Loucy (cell line): Measurements from ENCODE around the gene VPS37B.

ENCODE experiments used
- EZH2phosphoT487 ChIP-seq: fragments of 200-600 bp; IDR thresholded peaks from 2 replicates; pipeline ENCODE4 v1.6.1; 2018; ENCODE audit warnings: antibody characterized with exemption, mild to moderate bottlenecking, moderate library complexity, borderline replicate concordance
- TF ChIP-seq, protein P1 (sequence below): fragments of 200-600 bp; sonication (generic); conservative IDR thresholded peaks from 2 replicates; pipeline ENCODE4 v1.5.1; 2014; ENCODE audit warnings: mild to moderate bottlenecking, antibody characterized with exemption, low read length

DNA sequence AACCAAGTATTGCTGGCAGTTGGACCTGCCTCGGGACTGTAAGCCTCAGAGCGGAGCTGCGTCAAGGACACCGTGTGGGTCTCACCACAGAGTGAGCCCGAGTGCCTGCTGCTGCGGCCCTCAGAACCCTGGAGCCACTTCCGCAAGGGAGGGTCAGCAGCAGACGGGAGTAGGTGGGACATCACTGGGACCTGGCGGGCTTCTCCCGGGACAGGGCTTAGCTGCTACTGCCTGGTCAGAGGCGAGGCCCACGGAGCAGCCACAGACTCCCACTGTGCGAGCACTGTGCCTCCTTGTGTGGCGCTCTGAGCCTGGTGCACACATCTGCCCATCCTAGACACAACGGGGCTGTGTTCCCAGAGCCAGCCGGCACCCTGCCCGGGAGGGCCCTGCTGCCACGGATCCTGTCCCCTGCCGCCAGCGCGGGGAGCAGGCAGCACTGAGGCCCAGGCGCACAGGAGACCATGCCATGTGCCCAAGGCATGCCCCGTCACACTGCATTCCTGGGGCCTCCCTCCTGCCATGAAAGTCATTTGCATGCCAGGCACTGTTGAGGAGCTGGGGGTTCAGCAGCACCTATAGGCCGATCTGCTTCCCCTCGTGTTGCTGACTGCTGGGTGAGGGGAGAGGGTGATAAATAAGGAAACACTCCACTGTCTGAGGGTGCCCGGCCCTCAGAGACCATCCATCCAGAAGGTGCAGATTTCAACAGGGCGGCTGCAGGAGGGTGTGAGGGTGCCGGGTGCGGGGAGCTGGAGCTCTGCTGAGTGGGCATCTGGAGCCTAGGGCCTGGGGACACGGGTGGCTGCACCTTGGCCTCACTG is 50.7 kb downstream of the VPS37B start:
- TF ChIP-seq, protein P1, sequence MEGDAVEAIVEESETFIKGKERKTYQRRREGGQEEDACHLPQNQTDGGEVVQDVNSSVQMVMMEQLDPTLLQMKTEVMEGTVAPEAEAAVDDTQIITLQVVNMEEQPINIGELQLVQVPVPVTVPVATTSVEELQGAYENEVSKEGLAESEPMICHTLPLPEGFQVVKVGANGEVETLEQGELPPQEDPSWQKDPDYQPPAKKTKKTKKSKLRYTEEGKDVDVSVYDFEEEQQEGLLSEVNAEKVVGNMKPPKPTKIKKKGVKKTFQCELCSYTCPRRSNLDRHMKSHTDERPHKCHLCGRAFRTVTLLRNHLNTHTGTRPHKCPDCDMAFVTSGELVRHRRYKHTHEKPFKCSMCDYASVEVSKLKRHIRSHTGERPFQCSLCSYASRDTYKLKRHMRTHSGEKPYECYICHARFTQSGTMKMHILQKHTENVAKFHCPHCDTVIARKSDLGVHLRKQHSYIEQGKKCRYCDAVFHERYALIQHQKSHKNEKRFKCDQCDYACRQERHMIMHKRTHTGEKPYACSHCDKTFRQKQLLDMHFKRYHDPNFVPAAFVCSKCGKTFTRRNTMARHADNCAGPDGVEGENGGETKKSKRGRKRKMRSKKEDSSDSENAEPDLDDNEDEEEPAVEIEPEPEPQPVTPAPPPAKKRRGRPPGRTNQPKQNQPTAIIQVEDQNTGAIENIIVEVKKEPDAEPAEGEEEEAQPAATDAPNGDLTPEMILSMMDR, result no peak
- no peak for TF ChIP-seq EZH2phosphoT487
